Measurements from ENCODE around the gene WRNIP1.

DNA sequence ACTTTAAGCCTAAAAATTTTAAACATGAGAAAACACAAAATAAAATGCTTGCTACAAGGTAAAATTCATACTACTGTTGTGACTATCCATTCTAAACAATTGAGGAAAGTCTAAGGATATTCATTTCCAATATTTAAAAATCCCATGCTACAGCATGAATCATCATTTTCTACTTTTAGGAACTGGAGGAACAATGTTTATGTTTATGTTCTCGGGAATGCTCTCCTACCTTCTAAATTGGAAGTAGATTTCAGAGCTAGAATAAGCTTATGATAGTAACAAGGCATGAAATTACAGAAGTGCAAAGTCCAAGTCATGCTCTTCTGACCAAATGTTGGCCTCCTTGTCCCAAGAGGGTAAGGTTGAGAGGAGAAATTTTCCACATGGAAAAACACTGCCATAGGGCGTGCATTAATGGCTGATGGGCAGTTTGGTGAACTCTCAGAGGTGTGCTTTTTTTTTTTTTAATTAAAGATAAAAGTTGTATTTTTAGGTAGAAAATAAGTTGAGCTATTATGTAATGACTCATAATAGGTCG, 8.4 kb upstream of the WRNIP1 start:
- no peak for TF ChIP-seq CREM (IDR thresholded peaks at IDR 0.05; ENCODE audit: low read depth)
- no peak for TF ChIP-seq JUND (IDR thresholded peaks at IDR 0.05; ENCODE audit: borderline replicate concordance, low read depth, low read length)
- TF ChIP-seq JUND (tag; IDR thresholded peaks at IDR 0.05; ENCODE audit: borderline replicate concordance, low read depth, low read length), result no peak
- no peak for TF ChIP-seq STAT6 (CRISPR knock-in tag; IDR thresholded peaks at IDR 0.05)
- TF ChIP-seq GATA2 (CRISPR knock-in tag; IDR thresholded peaks at IDR 0.05), result no peak
- TF ChIP-seq POLR2AphosphoS5 (IDR thresholded peaks at IDR 0.05; ENCODE audit: control insufficient read depth, insufficient read depth, low read depth, low read length), result no peak
- TF ChIP-seq NR1H2 (CRISPR knock-in tag; IDR thresholded peaks at IDR 0.05), result no peak
